ENCODE results near the gene DRAM1. TPM values are rescaled to one million over a fixed set of nuclear protein-coding genes. Genes with fewer than 3 reads are reported as not detected.

Gene DRAM1
- total and polyA plus RNA-seq, 10 of the 15 experiments (the other 5 are each of a cell fraction or from before 2014, with no cell fraction given), result 22.4 to 91.5 (median 41.4) TPM

GRCh38 chr12:101863981-101864380, 13.4 kb upstream of the DRAM1 start (continued):
- TF ChIP-seq STAT1 (conservative IDR thresholded peaks at IDR 0.05) (no peak), SMAD1 (IDR thresholded peaks at IDR 0.05; ENCODE audit: low read depth, partially characterized antibody) (no peak), ZNF24 (IDR thresholded peaks at IDR 0.05) (no peak), IKZF1 (conservative IDR thresholded peaks at IDR 0.05) (no peak), ESRRA (IDR thresholded peaks at IDR 0.05; ENCODE audit: low read length) (no peak), SUPT20H (IDR thresholded peaks at IDR 0.05; ENCODE audit: borderline replicate concordance, control insufficient read depth, low read depth, low read length) (no peak), MEF2A (IDR thresholded peaks at IDR 0.05; ENCODE audit: insufficient read depth, low read depth, low read length) (no peak), ZBTB11 (CRISPR knock-in tag; IDR thresholded peaks at IDR 0.05) (no peak)

GRCh38 chr12:101866615-101867373, 10.6 kb upstream of the DRAM1 start:
- Histone ChIP-seq H3K36me3 (ENCODE audit: control insufficient read depth in 2 of 2, insufficient read depth in 2 of 2, low read length in 1 of 2) (no peaks in the 10 kb centered on the region), H3K27ac (ENCODE audit: control insufficient read depth, insufficient read depth) (no peak overlapping the region), H3K4me1 (ENCODE audit: control insufficient read depth, insufficient read depth, low read length) (no peaks in the 10 kb centered on the region), H3K79me2 (ENCODE audit: control insufficient read depth, insufficient read depth, low read length) (no peaks in the 10 kb centered on the region), H2AFZ (ENCODE audit: control insufficient read depth, low read depth, low read length) (no peak overlapping the region), H3K4me2 (ENCODE audit: control insufficient read depth, insufficient read depth) (no peak overlapping the region), H3K4me3 (no peak overlapping the region), H3K9me3 (replicated peaks; ENCODE audit: control insufficient read depth, insufficient read depth, low read length) (peaks cover 4% of the 10 kb centered on the region; the same call in 2 of the 3 replicates), H3K9ac (ENCODE audit: control insufficient read depth, insufficient read depth, low read length) (no peak overlapping the region), H3K27me3 (replicated peaks in 1 of 2; ENCODE audit: control insufficient read depth in 2 of 2, insufficient read depth in 2 of 2, low read length in 1 of 2) (no peaks in the 10 kb centered on the region), H4K20me1 (ENCODE audit: control insufficient read depth, insufficient read depth) (no peaks in the 10 kb centered on the region)
- DNase-seq (ENCODE audit: low read depth, low spot score), result no peak
- FAIRE-seq, result no peak
- no TSS peak for BruUV-seq (replicated peaks)
- in situ Hi-C loops (cut with MboI), result no loop called here
- CTCF ChIA-PET, result interaction anchor here (0.8 to 2.0 kb wide), 2 partner anchors 9 to 28 kb away, joined by 3 to 6 read pairs; no protein-coding TSS in a partner anchor
- RAD21 ChIA-PET (ENCODE audit: unreplicated experiment), result no interaction called here
- ATAC-seq, result no peak
- SMC1A ChIA-PET (ENCODE audit: uncharacterized antibody, unreplicated experiment), result interaction anchor here (1.0 to 1.4 kb wide), 4 partner anchors 8 to 54 kb away, joined by 3 to 5 read pairs (median 3); no protein-coding TSS in a partner anchor
- POLR2A ChIA-PET, result interaction anchor here (0.5 to 0.7 kb wide), 2 partner anchors 8 to 42 kb away, joined by 3 to 5 read pairs; no protein-coding TSS in a partner anchor
- intact Hi-C loops (cut with micrococcal nuclease; ENCODE audit: unreplicated experiment), result no loop called here
- WGBS (ENCODE audit: insufficient coverage, insufficient replicate concordance, low lambda C conversion rate, missing lambda C conversion rate), result 88% methylated on average over 13 of the region's 13 CpGs
- TF ChIP-seq RAD51 (IDR thresholded peaks at IDR 0.05) (no peak), RBBP5 (conservative IDR thresholded peaks at IDR 0.05) (no peak), USF1 (IDR thresholded peaks at IDR 0.05; ENCODE audit: borderline replicate concordance, extremely low read length, insufficient read depth, low read depth, low read length) (no peak), TAF1 (IDR thresholded peaks at IDR 0.05; ENCODE audit: borderline replicate concordance, low read depth, low read length) (no peak), PKNOX1 (IDR thresholded peaks at IDR 0.05) (no peak), ETV6 (conservative IDR thresholded peaks at IDR 0.05 in 1 of 2, IDR thresholded peaks at IDR 0.05 in 1 of 2; ENCODE audit: borderline replicate concordance in 1 of 2, low read depth in 1 of 2) (no peak), EP300 (IDR thresholded peaks at IDR 0.05; ENCODE audit: borderline replicate concordance in 1 of 2, control insufficient read depth in 1 of 2, low read depth in 2 of 2, low read length in 2 of 2) (no peak), CBFB (IDR thresholded peaks at IDR 0.05; ENCODE audit: low read depth) (no peak), NFYB (IDR thresholded peaks at IDR 0.05; ENCODE audit: insufficient read depth, low read depth, low read length) (no peak)
